HL-60 (cell line): Measurements from ENCODE around the gene HMG20A.

ENCODE experiments used
- DNase-seq, 2 experiments: peaks; one replicate each; pipeline ENCODE4 v3.0.0-alpha.2; 2010 to 2020; ENCODE audit warnings: low read depth in 1 of 2, low spot score in 1 of 2
- H3K27ac ChIP-seq: fragments of 250-450 bp; sonication (Bioruptor Pico); replicated peaks from 2 replicates; pipeline ENCODE4 v1.5.1; 2020; ENCODE audit warnings: mild to moderate bottlenecking, moderate library complexity
- H3K27me3 ChIP-seq: fragments of 250-450 bp; sonication (Bioruptor Pico); 2 replicates; pipeline ENCODE4 v1.5.1; 2021; ENCODE audit warnings: mild to moderate bottlenecking, moderate library complexity; ENCODE audit not compliant: insufficient read depth, poor library complexity, severe bottlenecking
- H3K4me3 ChIP-seq: replicated peaks from 2 replicates; pipeline ENCODE4 v1.5.1; 2011; ENCODE audit warnings: mild to moderate bottlenecking, control low read depth, low read length; ENCODE audit not compliant: insufficient read depth
- GABPA ChIP-seq: IDR thresholded peaks from 2 replicates; pipeline ENCODE4 v1.6.1; 2012; ENCODE audit warnings: low read depth
- POLR2AphosphoS5 ChIP-seq: IDR thresholded peaks from 2 replicates; pipeline ENCODE4 v1.6.1; 2012; ENCODE audit warnings: low read depth
- SPI1 ChIP-seq: IDR thresholded peaks from 2 replicates; pipeline ENCODE4 v1.6.1; 2012; ENCODE audit warnings: low read depth, mild to moderate bottlenecking, borderline replicate concordance
- TF ChIP-seq, protein P1 (sequence below): IDR thresholded peaks from one replicate; pipeline ENCODE4 v1.5.1; 2011; ENCODE audit warnings: low read length, control low read depth, inconsistent platforms; ENCODE audit not compliant: insufficient read depth
- TF ChIP-seq, protein P2 (sequence below): IDR thresholded peaks from 2 replicates; pipeline ENCODE4 v1.6.1; 2012; ENCODE audit warnings: low read depth; ENCODE audit not compliant: insufficient replicate concordance

HMG20A gene

GRCh38 chr15:77375133-77375532 lies 45.6 kb upstream of the HMG20A start:
- Histone ChIP-seq H3K27ac (no peak overlapping the region), H3K27me3 (no peaks in the 10 kb centered on the region), H3K4me3 (no peak overlapping the region)
- no peak for DNase-seq
- TF ChIP-seq POLR2AphosphoS5: no peak
- TF ChIP-seq, protein P1, sequence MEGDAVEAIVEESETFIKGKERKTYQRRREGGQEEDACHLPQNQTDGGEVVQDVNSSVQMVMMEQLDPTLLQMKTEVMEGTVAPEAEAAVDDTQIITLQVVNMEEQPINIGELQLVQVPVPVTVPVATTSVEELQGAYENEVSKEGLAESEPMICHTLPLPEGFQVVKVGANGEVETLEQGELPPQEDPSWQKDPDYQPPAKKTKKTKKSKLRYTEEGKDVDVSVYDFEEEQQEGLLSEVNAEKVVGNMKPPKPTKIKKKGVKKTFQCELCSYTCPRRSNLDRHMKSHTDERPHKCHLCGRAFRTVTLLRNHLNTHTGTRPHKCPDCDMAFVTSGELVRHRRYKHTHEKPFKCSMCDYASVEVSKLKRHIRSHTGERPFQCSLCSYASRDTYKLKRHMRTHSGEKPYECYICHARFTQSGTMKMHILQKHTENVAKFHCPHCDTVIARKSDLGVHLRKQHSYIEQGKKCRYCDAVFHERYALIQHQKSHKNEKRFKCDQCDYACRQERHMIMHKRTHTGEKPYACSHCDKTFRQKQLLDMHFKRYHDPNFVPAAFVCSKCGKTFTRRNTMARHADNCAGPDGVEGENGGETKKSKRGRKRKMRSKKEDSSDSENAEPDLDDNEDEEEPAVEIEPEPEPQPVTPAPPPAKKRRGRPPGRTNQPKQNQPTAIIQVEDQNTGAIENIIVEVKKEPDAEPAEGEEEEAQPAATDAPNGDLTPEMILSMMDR: no peak
- TF ChIP-seq, protein P2, sequence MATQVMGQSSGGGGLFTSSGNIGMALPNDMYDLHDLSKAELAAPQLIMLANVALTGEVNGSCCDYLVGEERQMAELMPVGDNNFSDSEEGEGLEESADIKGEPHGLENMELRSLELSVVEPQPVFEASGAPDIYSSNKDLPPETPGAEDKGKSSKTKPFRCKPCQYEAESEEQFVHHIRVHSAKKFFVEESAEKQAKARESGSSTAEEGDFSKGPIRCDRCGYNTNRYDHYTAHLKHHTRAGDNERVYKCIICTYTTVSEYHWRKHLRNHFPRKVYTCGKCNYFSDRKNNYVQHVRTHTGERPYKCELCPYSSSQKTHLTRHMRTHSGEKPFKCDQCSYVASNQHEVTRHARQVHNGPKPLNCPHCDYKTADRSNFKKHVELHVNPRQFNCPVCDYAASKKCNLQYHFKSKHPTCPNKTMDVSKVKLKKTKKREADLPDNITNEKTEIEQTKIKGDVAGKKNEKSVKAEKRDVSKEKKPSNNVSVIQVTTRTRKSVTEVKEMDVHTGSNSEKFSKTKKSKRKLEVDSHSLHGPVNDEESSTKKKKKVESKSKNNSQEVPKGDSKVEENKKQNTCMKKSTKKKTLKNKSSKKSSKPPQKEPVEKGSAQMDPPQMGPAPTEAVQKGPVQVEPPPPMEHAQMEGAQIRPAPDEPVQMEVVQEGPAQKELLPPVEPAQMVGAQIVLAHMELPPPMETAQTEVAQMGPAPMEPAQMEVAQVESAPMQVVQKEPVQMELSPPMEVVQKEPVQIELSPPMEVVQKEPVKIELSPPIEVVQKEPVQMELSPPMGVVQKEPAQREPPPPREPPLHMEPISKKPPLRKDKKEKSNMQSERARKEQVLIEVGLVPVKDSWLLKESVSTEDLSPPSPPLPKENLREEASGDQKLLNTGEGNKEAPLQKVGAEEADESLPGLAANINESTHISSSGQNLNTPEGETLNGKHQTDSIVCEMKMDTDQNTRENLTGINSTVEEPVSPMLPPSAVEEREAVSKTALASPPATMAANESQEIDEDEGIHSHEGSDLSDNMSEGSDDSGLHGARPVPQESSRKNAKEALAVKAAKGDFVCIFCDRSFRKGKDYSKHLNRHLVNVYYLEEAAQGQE: no peak
- TF ChIP-seq SPI1: no peak
- no peak for TF ChIP-seq GABPA

GRCh38 chr15:77376770-77377169 lies 43.9 kb upstream of the HMG20A start:
- TF ChIP-seq, protein P1: no peak
- TF ChIP-seq SPI1 (no peak), GABPA (no peak), POLR2AphosphoS5 (no peak)
- TF ChIP-seq, protein P2: no peak
- H3K27ac ChIP-seq: no peak overlapping the region
- no peak overlapping the region for H3K4me3 ChIP-seq
- DNase-seq: no peak
- no peaks in the 10 kb centered on the region for H3K27me3 ChIP-seq

- Histone ChIP-seq H3K4me3 (no peak overlapping the region), H3K27me3 (no peaks in the 10 kb centered on the region), H3K27ac (no peak overlapping the region)
- no peak for DNase-seq
- TF ChIP-seq, protein P1: no peak
- TF ChIP-seq, protein P2: no peak
- TF ChIP-seq GABPA (no peak), POLR2AphosphoS5 (no peak), SPI1 (no peak)
Measured at GRCh38 chr15:77380033-77380432, 40.7 kb upstream of the HMG20A start.
